ENCODE data around the gene NECTIN4.
A peak's percentile ranks its signal among the peaks of the same experiment; 100 is the strongest.

The NECTIN4 gene

GRCh38 chr1:161054232-161054631 is 35.1 kb downstream of the NECTIN4 start:
- no peak for TF ChIP-seq CTCF (IDR thresholded peaks at IDR 0.05; ENCODE audit: low read depth, low read length, missing control alignments)

GRCh38 chr1:161052899-161053298 is 36.5 kb downstream of the NECTIN4 start:
- Histone ChIP-seq H3K36me3 (replicated peaks) (no peaks in the 10 kb centered on the region), H3K4me3 (ENCODE audit: low read depth, low read length) (no peak overlapping the region), H3K27me3 (replicated peaks) (no peaks in the 10 kb centered on the region), H3K27ac (no peak overlapping the region)
- peak; percentile 16 for DNase-seq
- TF ChIP-seq CTCF (IDR thresholded peaks at IDR 0.05; ENCODE audit: low read depth, low read length, missing control alignments), result no peak
- in situ Hi-C loops (cut with HindIII; ENCODE audit: low pct_ligation_motif_present, low sequenced_read_pairs), result no loop called here

More at GRCh38 chr1:161054232-161054631, 35.1 kb downstream of the NECTIN4 start:
- DNase-seq, result no peak
- in situ Hi-C loops (cut with HindIII; ENCODE audit: low pct_ligation_motif_present, low sequenced_read_pairs), result no loop called here
- Histone ChIP-seq H3K4me3 (ENCODE audit: low read depth, low read length) (no peak overlapping the region), H3K36me3 (replicated peaks) (no peaks in the 10 kb centered on the region), H3K27me3 (replicated peaks) (no peaks in the 10 kb centered on the region), H3K27ac (no peak overlapping the region)

- Histone ChIP-seq H3K27me3 (replicated peaks) (no peaks in the 10 kb centered on the region), H3K27ac (no peak overlapping the region), H3K4me3 (ENCODE audit: low read depth, low read length) (no peak overlapping the region), H3K36me3 (replicated peaks) (no peaks in the 10 kb centered on the region)
- TF ChIP-seq CTCF (IDR thresholded peaks at IDR 0.05; ENCODE audit: low read depth, low read length, missing control alignments), result no peak
- no peak for DNase-seq
- in situ Hi-C loops (cut with HindIII; ENCODE audit: low pct_ligation_motif_present, low sequenced_read_pairs), result no loop called here
Measured at GRCh38 chr1:161051219-161051618, 38.1 kb downstream of the NECTIN4 start.

GRCh38 chr1:161048949-161049722 is 40.2 kb downstream of the NECTIN4 start:
- H3K4me3 ChIP-seq (ENCODE audit: low read depth, low read length), result no peak overlapping the region
- H3K27me3 ChIP-seq (replicated peaks), result no peaks in the 10 kb centered on the region
- no peak overlapping the region for H3K27ac ChIP-seq
- DNase-seq, result no peak
- in situ Hi-C loops (cut with HindIII; ENCODE audit: low pct_ligation_motif_present, low sequenced_read_pairs), result loop anchor here (25.0 kb wide), 1 partner anchor 88 kb away; the partner anchor contains the start of gene DEDD
- H3K36me3 ChIP-seq (replicated peaks), result no peaks in the 10 kb centered on the region
- no peak for TF ChIP-seq CTCF (IDR thresholded peaks at IDR 0.05; ENCODE audit: low read depth, low read length, missing control alignments)

GRCh38 chr1:161047436-161048420 is 41.6 kb downstream of the NECTIN4 start:
- Histone ChIP-seq H3K27ac (no peak overlapping the region), H3K4me3 (ENCODE audit: low read depth, low read length) (no peak overlapping the region), H3K27me3 (replicated peaks) (no peaks in the 10 kb centered on the region), H3K36me3 (replicated peaks) (no peaks in the 10 kb centered on the region)
- DNase-seq, result no peak
- in situ Hi-C loops (cut with HindIII; ENCODE audit: low pct_ligation_motif_present, low sequenced_read_pairs), result loop anchor here (25.0 kb wide), 1 partner anchor 90 kb away; the partner anchor contains the start of gene DEDD
- TF ChIP-seq CTCF (IDR thresholded peaks at IDR 0.05; ENCODE audit: low read depth, low read length, missing control alignments), result no peak

Data from brain microvascular endothelial cell (primary cell).